Esophagus squamous epithelium (tissue), 5 donors: ENCODE results near the gene CLCN2. TPM values are rescaled to one million over a fixed set of nuclear protein-coding genes. Genes with fewer than 3 reads are reported as not detected.

Experiments used
- DNase-seq: peaks from one replicate; lab custom pipeline; 2025; lab: John Stamatoyannopoulos, UW
- H3K27ac ChIP-seq, 4 donors: fragments of 200-600 bp; sonication (generic); one replicate each; pipeline ENCODE4 v1.5.1; 2016 to 2019; ENCODE audit warnings: mild to moderate bottlenecking in 1 of 4
- H3K27me3 ChIP-seq, 4 donors: fragments of 200-600 bp; sonication (generic); 1 replicate in 3 of 4; 2 replicates in 1 of 4; pipeline versions ENCODE4 v1.5.1 to v1.6.0; 2017 to 2021; ENCODE audit warnings: antibody characterized with exemption in 1 of 4
- H3K36me3 ChIP-seq, 3 donors: fragments of 200-600 bp; sonication (generic); one replicate each; pipeline ENCODE4 v1.5.1; 2016 to 2019
- H3K4me1 ChIP-seq, 3 donors: fragments of 200-600 bp; sonication (generic); one replicate each; pipeline ENCODE4 v1.5.1; 2017 to 2019
- H3K4me3 ChIP-seq, 4 donors: fragments of 200-600 bp; sonication (generic); 1 replicate in 3 of 4; 2 replicates in 1 of 4; pipeline ENCODE4 v1.5.1; 2016 to 2019; ENCODE audit warnings: mild to moderate bottlenecking in 2 of 4, moderate library complexity in 1 of 4
- H3K9me3 ChIP-seq, 3 donors: fragments of 200-600 bp; sonication (generic); one replicate each; pipeline ENCODE4 v1.5.1; 2016 to 2019
- POLR2A ChIP-seq, 4 donors: fragments of 450-650 bp; IDR thresholded peaks; one replicate each; pipeline ENCODE4 v1.6.1; 2017; ENCODE audit warnings: antibody characterized with exemption in 4 of 4, mild to moderate bottlenecking in 4 of 4, moderate library complexity in 3 of 4
- WGBS, 2 donors: methylation state at CpG; one replicate each; pipeline ENCODE4 v1.1.5; 2018; 5-methylcytosine and 5-hydroxymethylcytosine counted together
- intact Hi-C: fragments of 100-400 bp; cut with DNase I; formaldehyde crosslinking; loops from one replicate; pipeline ENCODE4 v1.15.0; 2022
- total RNA-seq, 4 donors: library from RNA; depleted of rRNA; stranded (reverse); fragments of >200 nt; gene quantifications; one replicate each; pipeline ENCODE4 v1.1.0, GENCODE V29; 2016
- TF ChIP-seq, protein P1 (sequence below), 6 experiments: fragments of 450-650 bp in 4 of 6; fragments of 200-600 bp in 2 of 6; sonication (generic) in 2 of 6; IDR thresholded peaks; one replicate each; pipeline ENCODE4 v1.5.1; 2016 to 2019; ENCODE audit warnings: antibody characterized with exemption in 6 of 6, mild to moderate bottlenecking in 4 of 6, moderate library complexity in 4 of 6
- donor health status: DM: yes; HTN: yes; CAD: no.

Gene CLCN2
- total RNA-seq, 4 donors from 2014 or later, result 2.1 to 4.2 (median 3.0) TPM

DNA sequence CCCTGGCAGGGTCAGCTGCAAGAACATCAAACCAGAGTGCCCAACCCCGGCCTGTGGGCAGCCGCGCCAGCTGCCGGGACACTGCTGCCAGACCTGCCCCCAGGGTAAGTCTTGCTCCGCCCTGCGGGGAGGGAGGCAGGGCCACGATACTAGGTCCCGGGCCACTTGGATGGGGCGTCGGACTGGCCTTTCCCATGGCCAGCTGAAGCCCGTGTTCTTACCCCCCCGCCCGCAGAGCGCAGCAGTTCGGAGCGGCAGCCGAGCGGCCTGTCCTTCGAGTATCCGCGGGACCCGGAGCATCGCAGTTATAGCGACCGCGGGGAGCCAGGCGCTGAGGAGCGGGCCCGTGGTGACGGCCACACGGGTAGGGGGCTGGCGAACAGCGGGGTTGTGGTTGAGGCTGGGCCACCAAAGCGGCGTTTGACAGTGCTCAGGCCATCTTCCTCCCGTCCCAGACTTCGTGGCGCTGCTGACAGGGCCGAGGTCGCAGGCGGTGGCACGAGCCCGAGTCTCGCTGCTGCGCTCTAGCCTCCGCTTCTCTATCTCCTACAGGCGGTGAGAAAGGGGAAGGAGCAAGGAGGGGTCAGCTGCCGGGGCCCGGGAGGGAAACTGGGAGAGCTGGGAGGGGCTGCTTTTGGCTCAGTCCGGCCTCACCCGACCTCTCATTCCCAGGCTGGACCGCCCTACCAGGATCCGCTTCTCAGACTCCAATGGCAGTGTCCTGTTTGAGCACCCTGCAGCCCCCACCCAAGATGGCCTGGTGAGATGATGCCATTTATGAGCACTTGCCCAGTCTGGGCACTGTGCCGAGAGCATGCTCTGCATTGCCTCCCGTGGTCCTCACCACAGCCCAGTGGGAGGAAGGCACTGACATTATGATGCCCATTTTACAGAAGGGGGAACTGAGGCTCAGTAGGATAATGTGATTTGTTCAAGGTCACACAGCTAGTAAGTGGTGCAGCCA is 20.1 kb upstream of the CLCN2 start:
- Histone ChIP-seq H3K4me3 (peak overlapping the region; percentile 33 to 80 (median 46)), H3K36me3 (no peaks in the 10 kb centered on the region), H3K27ac (peak overlapping the region in 3 of 4 donors; percentile 9 to 44 (median 33)), H3K9me3 (no peaks in the 10 kb centered on the region), H3K4me1 (peaks cover 11 to 34% (median 11%) of the 10 kb centered on the region in 3 donors), H3K27me3 (peaks cover 0 to 86% (median 4%) of the 10 kb centered on the region in 4 donors)
- intact Hi-C loops, result no loop called here
- 43 to 100% methylated on average over 1 to 11 of the region's 55 CpGs for WGBS, 2 donors
- no peak for DNase-seq
- TF ChIP-seq, protein P1, sequence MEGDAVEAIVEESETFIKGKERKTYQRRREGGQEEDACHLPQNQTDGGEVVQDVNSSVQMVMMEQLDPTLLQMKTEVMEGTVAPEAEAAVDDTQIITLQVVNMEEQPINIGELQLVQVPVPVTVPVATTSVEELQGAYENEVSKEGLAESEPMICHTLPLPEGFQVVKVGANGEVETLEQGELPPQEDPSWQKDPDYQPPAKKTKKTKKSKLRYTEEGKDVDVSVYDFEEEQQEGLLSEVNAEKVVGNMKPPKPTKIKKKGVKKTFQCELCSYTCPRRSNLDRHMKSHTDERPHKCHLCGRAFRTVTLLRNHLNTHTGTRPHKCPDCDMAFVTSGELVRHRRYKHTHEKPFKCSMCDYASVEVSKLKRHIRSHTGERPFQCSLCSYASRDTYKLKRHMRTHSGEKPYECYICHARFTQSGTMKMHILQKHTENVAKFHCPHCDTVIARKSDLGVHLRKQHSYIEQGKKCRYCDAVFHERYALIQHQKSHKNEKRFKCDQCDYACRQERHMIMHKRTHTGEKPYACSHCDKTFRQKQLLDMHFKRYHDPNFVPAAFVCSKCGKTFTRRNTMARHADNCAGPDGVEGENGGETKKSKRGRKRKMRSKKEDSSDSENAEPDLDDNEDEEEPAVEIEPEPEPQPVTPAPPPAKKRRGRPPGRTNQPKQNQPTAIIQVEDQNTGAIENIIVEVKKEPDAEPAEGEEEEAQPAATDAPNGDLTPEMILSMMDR (IDR thresholded peaks at IDR 0.05), result no peak
- TF ChIP-seq POLR2A (IDR thresholded peaks at IDR 0.05), result no peak

DNA sequence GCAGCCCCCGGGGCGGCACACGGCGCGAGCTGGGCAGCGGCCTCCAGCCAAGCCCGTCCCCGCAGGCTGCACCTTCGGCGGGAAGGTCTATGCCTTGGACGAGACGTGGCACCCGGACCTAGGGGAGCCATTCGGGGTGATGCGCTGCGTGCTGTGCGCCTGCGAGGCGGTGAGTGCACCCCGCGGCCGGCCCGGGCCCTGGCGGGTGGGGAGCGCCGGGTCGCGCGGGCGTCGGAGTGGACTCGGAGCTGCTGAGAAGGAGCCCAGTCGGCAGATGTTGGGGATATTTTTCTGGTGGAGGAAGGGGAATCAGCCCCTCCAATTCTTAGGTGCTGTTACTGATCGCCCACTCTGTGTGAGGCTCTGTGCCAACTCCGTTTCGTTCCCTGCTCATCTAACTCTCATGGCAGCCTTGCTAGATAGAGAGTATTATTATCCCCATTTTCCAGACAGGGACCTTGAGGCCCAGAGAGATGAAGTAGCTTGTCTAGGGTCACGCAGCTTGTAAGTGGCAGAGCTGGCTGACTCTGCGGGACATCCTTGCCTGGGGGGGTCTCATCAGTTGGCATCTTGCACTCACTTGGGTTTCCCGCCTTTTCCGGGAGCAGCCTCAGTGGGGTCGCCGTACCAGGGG is 19.3 kb upstream of the CLCN2 start:
- 0% methylated on average over 4 of the region's 42 CpGs; no CpG with 5 or more reads in 1 of the 2 donors for WGBS, 2 donors
- no peaks in the 10 kb centered on the region for H3K36me3 ChIP-seq
- H3K9me3 ChIP-seq, result no peaks in the 10 kb centered on the region
- intact Hi-C loops, result no loop called here
- peak overlapping the region; percentile 33 to 80 (median 46) for H3K4me3 ChIP-seq
- H3K27ac ChIP-seq, result peak overlapping the region; percentile 9 to 91 (median 62)
- H3K27me3 ChIP-seq, result peaks cover 0 to 87% (median 4%) of the 10 kb centered on the region in 4 donors
- peaks cover 11 to 34% (median 11%) of the 10 kb centered on the region in 3 donors for H3K4me1 ChIP-seq
- TF ChIP-seq, protein P1 (IDR thresholded peaks at IDR 0.05), result no peak
- TF ChIP-seq POLR2A (IDR thresholded peaks at IDR 0.05), result no peak
- no peak for DNase-seq

- Histone ChIP-seq H3K4me3 (peak overlapping the region; percentile 33 to 80 (median 46)), H3K27me3 (peaks cover 0 to 92% (median 4%) of the 10 kb centered on the region in 4 donors), H3K36me3 (no peaks in the 10 kb centered on the region), H3K9me3 (no peaks in the 10 kb centered on the region), H3K4me1 (peaks cover 11 to 34% (median 11%) of the 10 kb centered on the region in 3 donors), H3K27ac (peak overlapping the region in 3 of 4 donors; percentile 43 to 91 (median 80))
- WGBS, 2 donors, result no CpG with 5 or more reads among the region's 62 CpGs
- no peak for TF ChIP-seq POLR2A (IDR thresholded peaks at IDR 0.05)
- TF ChIP-seq, protein P1 (IDR thresholded peaks at IDR 0.05), result no peak
- no peak for DNase-seq
- intact Hi-C loops, result no loop called here
These were observed 18.8 kb upstream of the CLCN2 start for GRCh38 chr3:184380185-184380626.

DNA sequence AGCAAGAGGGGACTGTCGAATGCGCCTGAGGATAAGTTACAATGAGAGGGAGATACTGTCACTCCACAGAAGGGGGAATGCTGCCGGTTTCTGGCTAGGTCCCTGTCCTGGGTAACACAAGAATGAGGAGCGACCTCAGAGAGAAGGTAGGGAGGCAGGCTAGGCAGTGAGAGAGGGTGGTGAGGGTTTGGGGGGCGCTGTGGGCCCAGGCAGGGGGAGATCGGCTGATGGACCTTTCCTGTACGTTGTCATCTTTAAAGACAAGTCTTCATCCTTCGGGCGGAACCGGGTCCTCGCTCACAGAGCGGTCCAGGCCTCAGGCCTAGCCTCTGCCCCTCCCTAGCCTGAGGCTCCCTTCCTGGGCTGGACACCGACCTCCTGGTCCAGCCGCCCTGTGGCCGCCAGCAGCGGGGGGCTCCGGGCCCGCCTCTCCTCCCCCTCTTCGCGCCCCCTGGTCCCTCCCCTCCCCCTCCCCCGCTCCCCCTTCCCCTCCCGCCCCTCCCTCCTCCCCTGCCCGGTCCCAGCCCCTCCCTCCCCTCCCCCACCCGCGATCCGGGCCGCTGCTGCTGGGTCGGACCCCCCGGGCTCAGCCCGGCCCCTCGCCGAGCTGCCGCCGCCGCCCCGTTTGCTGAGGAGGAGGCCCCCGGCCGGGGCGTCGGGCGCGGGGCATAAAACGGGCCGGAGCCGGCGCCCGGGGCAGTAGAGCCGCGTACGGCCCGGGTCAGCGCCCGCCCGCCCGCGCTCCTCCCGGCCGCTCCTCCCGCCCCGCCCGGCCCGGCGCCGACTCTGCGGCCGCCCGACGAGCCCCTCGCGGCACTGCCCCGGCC is 18.2 kb upstream of the CLCN2 start, which contains the start of gene CHRD:
TSS of gene CHRD (plus strand) at position 697 of the 827 bp plus-strand sequence. CDS start 265 bp downstream, outside the sequence.
- H3K9me3 ChIP-seq, result no peaks in the 10 kb centered on the region
- H3K27me3 ChIP-seq, result peaks cover 0 to 93% (median 4%) of the 10 kb centered on the region in 4 donors
- H3K4me3 ChIP-seq, result peak within 1 kb of the TSS; percentile 33 to 80 (median 46)
- H3K27ac ChIP-seq, result peak within 1 kb of the TSS; percentile 43 to 91 (median 72)
- H3K36me3 ChIP-seq, result no peaks in the 10 kb centered on the region
- 40 to 58% methylated on average over 12 to 17 of the region's 71 CpGs for WGBS, 2 donors
- H3K4me1 ChIP-seq, result peaks cover 11 to 34% (median 11%) of the 10 kb centered on the region in 3 donors
- intact Hi-C loops, result loop anchor here (10.0 kb wide), 2 partner anchors 135 to 165 kb away; no protein-coding TSS in a partner anchor
- DNase-seq, result no peak
- TF ChIP-seq POLR2A (IDR thresholded peaks at IDR 0.05), result no peak
- TF ChIP-seq, protein P1 (IDR thresholded peaks at IDR 0.05), result no peak
